ENCODE measurements around the gene SLC37A1. TPM values are rescaled to one million over a fixed set of nuclear protein-coding genes. Genes with fewer than 3 reads are reported as not detected.

The SLC37A1 gene
- 15.0 TPM for polyA plus RNA-seq (2013, experiment 1 of 2)
- polyA plus RNA-seq (2013, experiment 2 of 2), result 16.0 TPM

DNA sequence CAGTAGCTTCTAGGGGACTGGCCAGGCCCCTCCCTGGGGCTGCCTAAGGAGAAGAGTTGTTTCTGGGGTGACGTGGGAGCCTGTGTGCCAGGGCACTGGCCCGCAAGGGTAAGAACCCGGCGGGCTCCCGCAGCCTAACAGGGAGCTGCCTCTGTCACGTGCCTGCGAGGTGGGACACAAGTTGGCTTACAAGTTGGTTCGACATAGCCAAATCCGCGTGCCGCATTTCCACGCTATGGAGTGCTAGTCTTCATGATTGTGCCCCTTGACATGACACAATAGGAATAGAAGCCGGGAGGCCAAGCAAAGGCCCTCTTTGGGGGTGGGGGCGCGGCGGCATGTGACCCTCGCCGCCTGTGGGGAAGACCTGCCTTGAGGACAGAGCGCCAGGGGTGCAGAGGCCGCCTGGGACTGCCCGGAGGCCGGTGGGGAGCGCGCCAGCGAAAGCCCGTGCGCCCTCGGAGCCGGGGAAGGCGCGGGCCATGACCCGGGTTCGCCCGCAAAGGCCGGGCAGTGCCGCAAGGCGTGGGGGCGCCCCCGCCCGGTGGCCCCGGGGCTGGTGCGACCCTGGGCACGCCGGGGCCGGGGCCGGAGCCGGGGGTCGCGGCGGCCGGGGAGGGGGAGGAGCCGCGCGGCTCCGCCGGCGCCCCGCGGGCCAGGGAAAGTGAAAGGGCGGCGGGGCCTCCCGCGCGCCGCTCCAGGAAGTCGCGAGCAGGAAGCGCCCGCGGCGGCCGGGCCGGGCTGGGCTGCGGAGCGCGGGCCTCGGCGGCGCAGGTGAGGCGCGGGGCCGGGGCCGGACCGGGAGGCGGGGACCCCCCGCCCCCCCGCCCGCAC lies at the start of gene SLC37A1:
Gene SLC37A1 (plus strand): TSS at position 702 of the 834 bp plus-strand sequence. CDS start 4,603 bp downstream, outside the sequence.
- Histone ChIP-seq H3K18ac (ENCODE audit: low read length) (peak within 1 kb of the TSS; percentile 69), H3K36me3 (ENCODE audit: control insufficient read depth, insufficient read depth, low read length) (no peaks in the 10 kb centered on the region), H3K27ac (ENCODE audit: low read depth, low read length) (peak within 1 kb of the TSS; percentile 12), H3K4ac (ENCODE audit: low read depth, low read length) (no peak within 1 kb of the TSS), H4K5ac (ENCODE audit: low read length) (no peak within 1 kb of the TSS), H3K4me3 (ENCODE audit: low read length) (peak within 1 kb of the TSS; percentile 48), H2AK5ac (ENCODE audit: low read length) (no peak within 1 kb of the TSS), H2BK15ac (replicated peaks; ENCODE audit: low read depth) (no peak within 1 kb of the TSS), H3K9ac (ENCODE audit: low read length) (peak within 1 kb of the TSS; percentile 61), H3K23ac (ENCODE audit: low read length) (no peak within 1 kb of the TSS), H2BK120ac (ENCODE audit: low read depth, low read length) (no peak within 1 kb of the TSS), H3K79me2 (ENCODE audit: control insufficient read depth, insufficient read depth, low read length) (no peaks in the 10 kb centered on the region), H2BK5ac (ENCODE audit: low read length) (no peak within 1 kb of the TSS), H4K8ac (ENCODE audit: low read depth, low read length) (no peak within 1 kb of the TSS), H3K27me3 (ENCODE audit: insufficient read depth, low read length, poor library complexity) (no peaks in the 10 kb centered on the region), H3K56ac (ENCODE audit: low read length) (peak within 1 kb of the TSS; percentile 84), H3K4me2 (ENCODE audit: low read length) (peak within 1 kb of the TSS; percentile 76), H3K79me1 (ENCODE audit: low read length) (no peaks in the 10 kb centered on the region), H3K4me1 (ENCODE audit: control insufficient read depth, low read depth, low read length) (peaks cover 8% of the 10 kb centered on the region)
- DNase-seq, result no peak
- WGBS (ENCODE audit: extremely low coverage, insufficient coverage, low lambda C conversion rate), result no CpG with 5 or more reads among the region's 88 CpGs

DNA sequence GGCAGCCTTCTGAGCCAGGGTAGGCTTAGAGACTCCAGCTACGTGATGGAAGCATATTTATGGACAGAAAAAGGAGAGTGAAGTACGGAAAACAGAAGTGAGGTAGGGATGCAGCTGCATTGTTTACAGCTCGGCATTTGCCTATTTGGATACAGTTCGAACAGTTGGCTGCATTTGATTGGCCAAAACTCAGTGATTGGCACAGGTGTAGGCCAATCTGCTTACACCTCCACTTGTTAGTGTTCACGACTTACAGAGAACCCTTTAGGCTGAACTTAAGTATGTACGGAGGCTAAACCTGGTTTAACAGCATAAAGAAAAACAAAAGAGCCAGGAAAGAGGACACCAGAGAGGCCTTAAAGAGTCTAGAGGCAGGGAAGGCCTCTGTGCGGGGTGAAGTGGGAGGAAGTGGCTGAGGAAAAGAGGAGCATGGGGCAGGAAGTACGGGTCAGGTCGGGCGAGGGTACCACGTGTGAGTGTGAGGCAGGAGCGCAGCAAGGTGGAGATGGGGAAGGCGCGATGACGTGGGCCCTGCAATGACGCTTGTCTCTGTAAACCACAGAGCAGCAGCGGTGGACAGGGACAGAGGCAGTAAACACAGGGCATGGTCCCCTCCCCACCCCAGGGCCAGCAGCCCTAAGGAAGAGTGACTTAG lies 49.7 kb upstream of the SLC37A1 start:
- H3K79me1 ChIP-seq (ENCODE audit: low read length), result no peaks in the 10 kb centered on the region
- peaks cover 19% of the 10 kb centered on the region for H3K4me1 ChIP-seq (ENCODE audit: control insufficient read depth, low read depth, low read length)
- H3K27ac ChIP-seq (ENCODE audit: low read depth, low read length), result no peak overlapping the region
- no peak overlapping the region for H3K4me3 ChIP-seq (ENCODE audit: low read length)
- H3K4ac ChIP-seq (ENCODE audit: low read depth, low read length), result no peak overlapping the region
- peak overlapping the region; percentile 73 for H2AK5ac ChIP-seq (ENCODE audit: low read length)
- no peak overlapping the region for H2BK15ac ChIP-seq (replicated peaks; ENCODE audit: low read depth)
- H3K36me3 ChIP-seq (ENCODE audit: control insufficient read depth, insufficient read depth, low read length), result no peaks in the 10 kb centered on the region
- H4K8ac ChIP-seq (ENCODE audit: low read depth, low read length), result no peak overlapping the region
- no peaks in the 10 kb centered on the region for H3K79me2 ChIP-seq (ENCODE audit: control insufficient read depth, insufficient read depth, low read length)
- H3K4me2 ChIP-seq (ENCODE audit: low read length), result no peak overlapping the region
- peak overlapping the region; percentile 56 for H2BK5ac ChIP-seq (ENCODE audit: low read length)
- peak overlapping the region; percentile 59 for H3K23ac ChIP-seq (ENCODE audit: low read length)
- no peak overlapping the region for H3K18ac ChIP-seq (ENCODE audit: low read length)
- H3K9ac ChIP-seq (ENCODE audit: low read length), result no peak overlapping the region
- H4K5ac ChIP-seq (ENCODE audit: low read length), result peak overlapping the region; percentile 9
- no peaks in the 10 kb centered on the region for H3K27me3 ChIP-seq (ENCODE audit: insufficient read depth, low read length, poor library complexity)
- peak; percentile 94 for DNase-seq
- peak overlapping the region; percentile 52 for H3K56ac ChIP-seq (ENCODE audit: low read length)
- H2BK120ac ChIP-seq (ENCODE audit: low read depth, low read length), result no peak overlapping the region
- no CpG with 5 or more reads among the region's 17 CpGs for WGBS (ENCODE audit: extremely low coverage, insufficient coverage, low lambda C conversion rate)

DNA sequence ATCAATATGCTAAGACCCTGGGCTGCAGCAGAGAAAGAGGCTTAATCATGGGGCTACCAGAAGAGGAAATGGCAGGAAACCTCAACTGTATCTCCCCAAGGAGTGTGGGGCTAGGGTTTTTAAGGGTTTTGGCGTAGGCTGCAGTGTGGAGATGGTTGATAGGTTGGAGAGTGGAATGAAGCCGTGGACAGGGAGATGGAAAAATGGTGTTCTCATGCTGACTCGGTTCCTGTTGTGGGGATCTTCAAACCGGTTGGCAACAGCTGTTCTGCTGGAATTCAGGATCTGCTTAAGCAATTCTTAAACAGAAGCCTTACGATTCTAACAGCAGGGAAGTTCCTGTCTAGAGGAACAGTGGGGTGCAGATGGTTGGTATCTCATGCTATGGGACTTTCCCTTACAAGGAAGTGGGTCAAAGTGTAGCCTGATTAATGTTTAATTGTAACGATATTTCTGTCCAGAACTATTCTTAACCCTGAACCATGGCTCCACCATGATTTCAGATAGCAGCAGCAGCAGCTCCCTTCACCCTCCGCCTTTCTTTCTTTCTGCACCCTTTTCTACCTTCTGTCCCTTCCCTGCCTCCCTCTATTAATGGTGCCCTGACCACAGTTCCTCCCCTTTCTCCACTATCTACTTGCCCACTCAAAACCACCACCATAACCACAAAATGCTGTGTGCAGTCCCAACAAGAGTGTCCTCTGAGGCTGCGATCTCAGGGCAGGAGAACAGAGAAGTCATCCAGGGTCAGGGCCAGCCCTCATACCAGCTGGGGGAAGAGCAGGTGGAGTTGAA lies 48.4 kb upstream of the SLC37A1 start:
- H3K4me1 ChIP-seq (ENCODE audit: control insufficient read depth, low read depth, low read length), result peaks cover 21% of the 10 kb centered on the region
- no peak overlapping the region for H3K27ac ChIP-seq (ENCODE audit: low read depth, low read length)
- WGBS (ENCODE audit: extremely low coverage, insufficient coverage, low lambda C conversion rate), result no CpG with 5 or more reads among the region's 8 CpGs
- no peaks in the 10 kb centered on the region for H3K27me3 ChIP-seq (ENCODE audit: insufficient read depth, low read length, poor library complexity)
- DNase-seq, result peak; percentile 22
- H4K5ac ChIP-seq (ENCODE audit: low read length), result no peak overlapping the region
- no peaks in the 10 kb centered on the region for H3K79me2 ChIP-seq (ENCODE audit: control insufficient read depth, insufficient read depth, low read length)
- H4K8ac ChIP-seq (ENCODE audit: low read depth, low read length), result no peak overlapping the region
- no peaks in the 10 kb centered on the region for H3K79me1 ChIP-seq (ENCODE audit: low read length)
- no peak overlapping the region for H3K4me2 ChIP-seq (ENCODE audit: low read length)
- H3K4me3 ChIP-seq (ENCODE audit: low read length), result no peak overlapping the region
- H3K4ac ChIP-seq (ENCODE audit: low read depth, low read length), result no peak overlapping the region
- no peak overlapping the region for H3K18ac ChIP-seq (ENCODE audit: low read length)
- H2AK5ac ChIP-seq (ENCODE audit: low read length), result peak overlapping the region; percentile 86
- no peak overlapping the region for H3K23ac ChIP-seq (ENCODE audit: low read length)
- no peak overlapping the region for H3K9ac ChIP-seq (ENCODE audit: low read length)
- H3K36me3 ChIP-seq (ENCODE audit: control insufficient read depth, insufficient read depth, low read length), result no peaks in the 10 kb centered on the region
- no peak overlapping the region for H2BK15ac ChIP-seq (replicated peaks; ENCODE audit: low read depth)
- no peak overlapping the region for H2BK5ac ChIP-seq (ENCODE audit: low read length)
- no peak overlapping the region for H2BK120ac ChIP-seq (ENCODE audit: low read depth, low read length)
- H3K56ac ChIP-seq (ENCODE audit: low read length), result peak overlapping the region; percentile 1

DNA sequence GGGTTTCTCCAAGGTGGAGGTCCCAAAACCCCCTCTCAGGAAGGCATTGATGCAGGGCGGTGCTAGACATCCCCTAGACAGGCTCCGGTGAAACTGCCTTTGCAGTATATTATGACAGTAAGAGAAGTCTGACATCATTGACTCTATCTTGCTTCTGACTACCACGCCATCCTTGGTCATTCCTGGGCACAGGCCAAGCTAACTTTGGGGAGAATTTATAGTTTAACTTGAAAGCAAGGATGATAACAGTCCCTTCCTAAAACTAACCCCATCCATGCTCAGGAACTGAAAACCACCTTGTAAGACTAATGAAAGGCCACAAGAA lies 47.9 kb upstream of the SLC37A1 start:
- Histone ChIP-seq H3K4me3 (ENCODE audit: low read length) (no peak overlapping the region), H3K4me1 (ENCODE audit: control insufficient read depth, low read depth, low read length) (peaks cover 21% of the 10 kb centered on the region), H3K4ac (ENCODE audit: low read depth, low read length) (no peak overlapping the region), H2BK5ac (ENCODE audit: low read length) (no peak overlapping the region), H3K27ac (ENCODE audit: low read depth, low read length) (no peak overlapping the region), H2AK5ac (ENCODE audit: low read length) (peak overlapping the region; percentile 86), H3K79me1 (ENCODE audit: low read length) (no peaks in the 10 kb centered on the region), H3K27me3 (ENCODE audit: insufficient read depth, low read length, poor library complexity) (no peaks in the 10 kb centered on the region), H3K36me3 (ENCODE audit: control insufficient read depth, insufficient read depth, low read length) (no peaks in the 10 kb centered on the region), H2BK120ac (ENCODE audit: low read depth, low read length) (no peak overlapping the region), H3K79me2 (ENCODE audit: control insufficient read depth, insufficient read depth, low read length) (no peaks in the 10 kb centered on the region), H3K56ac (ENCODE audit: low read length) (no peak overlapping the region), H3K18ac (ENCODE audit: low read length) (no peak overlapping the region), H4K8ac (ENCODE audit: low read depth, low read length) (no peak overlapping the region), H3K9ac (ENCODE audit: low read length) (no peak overlapping the region), H3K23ac (ENCODE audit: low read length) (no peak overlapping the region), H2BK15ac (replicated peaks; ENCODE audit: low read depth) (no peak overlapping the region), H4K5ac (ENCODE audit: low read length) (no peak overlapping the region), H3K4me2 (ENCODE audit: low read length) (no peak overlapping the region)
- no CpG with 5 or more reads among the region's 3 CpGs for WGBS (ENCODE audit: extremely low coverage, insufficient coverage, low lambda C conversion rate)
- no peak for DNase-seq

DNA sequence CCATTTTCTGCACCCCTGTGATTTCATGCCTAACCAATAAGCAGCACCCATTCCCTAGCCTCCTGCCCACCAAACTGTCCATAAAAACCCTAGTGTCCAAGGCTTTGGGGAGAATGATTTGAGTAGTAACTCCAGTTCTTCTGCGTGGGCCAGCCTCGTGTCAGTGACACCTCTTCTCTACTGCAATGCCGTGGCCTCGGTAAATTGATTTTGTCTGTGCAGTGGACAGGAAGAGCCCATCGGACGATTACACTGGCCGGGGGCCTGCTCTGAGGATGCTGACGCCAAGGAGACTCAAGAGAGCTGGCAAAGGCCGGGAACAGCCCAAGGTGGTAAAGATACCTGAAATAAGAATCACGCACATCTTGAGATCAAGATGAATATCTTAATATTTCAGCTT lies 47.0 kb upstream of the SLC37A1 start:
- Histone ChIP-seq H3K4ac (ENCODE audit: low read depth, low read length) (no peak overlapping the region), H2BK5ac (ENCODE audit: low read length) (no peak overlapping the region)
- WGBS (ENCODE audit: extremely low coverage, insufficient coverage, low lambda C conversion rate), result no CpG with 5 or more reads among the region's 10 CpGs

More for the DNA sequence above, 47.0 kb upstream of the SLC37A1 start:
- Histone ChIP-seq H3K4me2 (ENCODE audit: low read length) (no peak overlapping the region), H4K8ac (ENCODE audit: low read depth, low read length) (no peak overlapping the region), H2BK15ac (replicated peaks; ENCODE audit: low read depth) (no peak overlapping the region), H3K23ac (ENCODE audit: low read length) (no peak overlapping the region), H3K27ac (ENCODE audit: low read depth, low read length) (no peak overlapping the region), H4K5ac (ENCODE audit: low read length) (no peak overlapping the region), H2AK5ac (ENCODE audit: low read length) (no peak overlapping the region), H3K79me1 (ENCODE audit: low read length) (no peaks in the 10 kb centered on the region), H3K79me2 (ENCODE audit: control insufficient read depth, insufficient read depth, low read length) (no peaks in the 10 kb centered on the region), H2BK120ac (ENCODE audit: low read depth, low read length) (no peak overlapping the region), H3K4me3 (ENCODE audit: low read length) (no peak overlapping the region), H3K27me3 (ENCODE audit: insufficient read depth, low read length, poor library complexity) (no peaks in the 10 kb centered on the region), H3K4me1 (ENCODE audit: control insufficient read depth, low read depth, low read length) (peaks cover 20% of the 10 kb centered on the region), H3K56ac (ENCODE audit: low read length) (no peak overlapping the region), H3K18ac (ENCODE audit: low read length) (no peak overlapping the region), H3K9ac (ENCODE audit: low read length) (no peak overlapping the region), H3K36me3 (ENCODE audit: control insufficient read depth, insufficient read depth, low read length) (no peaks in the 10 kb centered on the region)
- no peak for DNase-seq
